Smooth muscle cell (in vitro differentiated cells): ENCODE measurements around the gene NAV1. TPM values are rescaled to one million over a fixed set of nuclear protein-coding genes. Genes with fewer than 3 reads are reported as not detected.
A peak's percentile ranks its signal among the peaks of the same experiment; 100 is the strongest.

Experiments
- DNase-seq: peaks from one replicate; lab custom pipeline; 2025; ENCODE audit not compliant: unreplicated experiment; lab: John Stamatoyannopoulos, UW
- H2AFZ ChIP-seq: fragments of 200-600 bp; sonication (generic); 2 replicates; pipeline ENCODE4 v1.6.0; 2016; ENCODE audit warnings: antibody characterized with exemption, low read depth, mild to moderate bottlenecking
- H3F3A ChIP-seq: fragments of 200-600 bp; sonication (generic); 2 replicates; pipeline ENCODE4 v1.6.0; 2017; ENCODE audit warnings: antibody characterized with exemption, low read depth
- H3K27ac ChIP-seq: fragments of 200-600 bp; sonication (generic); 2 replicates; pipeline ENCODE4 v1.5.1; 2016; ENCODE audit warnings: low read depth, mild to moderate bottlenecking
- H3K27me3 ChIP-seq: fragments of 200-600 bp; sonication (generic); 2 replicates; pipeline ENCODE4 v1.6.1; 2016; ENCODE audit warnings: low read depth, mild to moderate bottlenecking
- H3K36me3 ChIP-seq: fragments of 200-600 bp; sonication (generic); 2 replicates; pipeline ENCODE4 v1.5.1; 2016; ENCODE audit warnings: low read depth
- H3K4me1 ChIP-seq: fragments of 200-600 bp; sonication (generic); 2 replicates; pipeline ENCODE4 v1.5.1; 2016; ENCODE audit warnings: low read depth
- H3K4me2 ChIP-seq: fragments of 200-600 bp; sonication (generic); 2 replicates; pipeline ENCODE4 v1.6.0; 2016; ENCODE audit warnings: mild to moderate bottlenecking
- H3K4me3 ChIP-seq: fragments of 200-600 bp; sonication (generic); 2 replicates; pipeline ENCODE4 v1.5.1; 2016; ENCODE audit warnings: mild to moderate bottlenecking
- H3K79me2 ChIP-seq: fragments of 200-600 bp; sonication (generic); 2 replicates; pipeline ENCODE4 v1.6.0; 2016; ENCODE audit warnings: low read depth, mild to moderate bottlenecking
- H3K9ac ChIP-seq: fragments of 200-600 bp; sonication (generic); 2 replicates; pipeline ENCODE4 v1.6.0; 2016; ENCODE audit warnings: low read depth
- H3K9me3 ChIP-seq: fragments of 200-600 bp; sonication (generic); replicated peaks from 2 replicates; pipeline ENCODE4 v1.5.1; 2016; ENCODE audit warnings: low read depth
- H4K20me1 ChIP-seq: fragments of 200-600 bp; sonication (generic); 2 replicates; pipeline ENCODE4 v1.6.0; 2016; ENCODE audit warnings: low read depth
- CTCF ChIP-seq: fragments of 200-600 bp; sonication (generic); IDR thresholded peaks from 2 replicates; pipeline ENCODE4 v1.5.1; 2017; ENCODE audit warnings: borderline replicate concordance, mild to moderate bottlenecking, antibody characterized with exemption; ENCODE audit not compliant: insufficient read depth, poor library complexity, severe bottlenecking
- WGBS: methylation state at CpG from one replicate; pipeline ENCODE4 v1.1.7; 2016; ENCODE audit warnings: low lambda C conversion rate; 5-methylcytosine and 5-hydroxymethylcytosine counted together
- polyA plus RNA-seq: library from polyadenylated mRNA; unstranded; fragments of >200 nt; fragmentation: Nextera tagmentation; extraction: Ambion mirVana; gene quantifications from 2 replicates; pipeline ENCODE4 v1.2.1, GENCODE V29; 2016
- total RNA-seq: library from RNA; depleted of rRNA; stranded (reverse); fragments of >200 nt; gene quantifications from 2 replicates; pipeline ENCODE4 v1.2.3, GENCODE V29; 2014

Gene NAV1
- total and polyA plus RNA-seq, 2 experiments from 2014 or later, result 52.3 to 71.1 TPM

GRCh38 chr1:201537891-201538611, 876 bp upstream of the NAV1 start:
- DNase-seq, result no peak
- no peaks in the 10 kb centered on the region for H3K9me3 ChIP-seq
- peaks cover 31% of the 10 kb centered on the region for H3K79me2 ChIP-seq
- peak overlapping the region; percentile 68 for H3K4me3 ChIP-seq
- no peaks in the 10 kb centered on the region for H4K20me1 ChIP-seq
- peak overlapping the region; percentile 97 for H3K4me2 ChIP-seq
- H3K9ac ChIP-seq, result peak overlapping the region; percentile 84
- 17% methylated on average over 6 of the region's 6 CpGs for whole genome bisulfite sequencing
- H3K27ac ChIP-seq, result peak overlapping the region; percentile 94
- no peaks in the 10 kb centered on the region for H3K36me3 ChIP-seq
- no peak for TF ChIP-seq CTCF
- no peaks in the 10 kb centered on the region for H3K27me3 ChIP-seq
- peak overlapping the region; percentile 64 for H2AFZ ChIP-seq
- peaks cover 30% of the 10 kb centered on the region for H3K4me1 ChIP-seq
- peaks cover 61% of the 10 kb centered on the region for H3F3A ChIP-seq

DNA sequence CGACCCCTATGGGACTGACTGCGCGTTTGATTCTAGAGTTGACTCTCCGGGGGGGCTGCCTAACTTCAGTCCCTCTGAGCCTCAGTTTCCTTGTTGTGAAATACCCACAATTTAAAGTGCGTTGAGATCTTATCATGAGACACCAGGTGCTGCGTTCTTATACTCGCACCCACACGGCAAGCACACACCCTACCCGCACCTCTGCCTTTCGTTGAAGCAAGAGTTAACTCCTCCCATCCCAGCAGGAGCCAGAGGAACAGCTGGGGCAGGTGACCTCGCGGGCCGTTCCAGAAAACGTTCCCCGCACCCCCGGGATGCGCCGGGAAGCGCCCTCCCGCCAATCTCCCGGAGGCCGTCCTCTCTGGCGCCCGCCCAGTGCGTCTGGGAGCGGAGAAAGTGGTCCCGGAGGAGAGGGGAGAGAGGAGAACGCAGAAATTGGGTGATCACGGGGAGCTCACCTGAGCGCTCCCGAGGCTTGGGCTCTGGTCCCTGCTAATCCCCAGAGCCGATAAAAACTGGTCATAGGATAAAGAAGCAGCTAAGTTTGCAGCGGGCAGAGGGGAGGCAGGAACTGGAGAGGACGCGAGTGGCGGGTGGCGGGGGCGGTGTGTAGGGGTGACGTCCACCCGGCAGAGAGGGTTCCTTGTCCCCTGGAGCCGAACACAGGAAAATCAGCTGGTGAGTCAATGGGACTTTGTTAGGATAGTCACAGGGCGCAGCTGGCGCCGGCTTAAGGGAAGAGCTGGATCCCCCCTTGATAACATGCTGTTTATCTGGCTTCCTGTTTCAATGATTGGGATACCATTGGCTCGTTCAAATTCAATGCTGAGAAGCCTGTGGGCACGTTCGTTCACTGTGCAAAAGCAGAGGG, 869 bp downstream of the NAV1 start:
- H3K4me1 ChIP-seq, result peaks cover 45% of the 10 kb centered on the region
- DNase-seq, result no peak

GRCh38 chr1:201540846-201541735, 2.2 kb downstream of the NAV1 start:
- Histone ChIP-seq H3K79me2 (peaks cover 61% of the 10 kb centered on the region), H3K27ac (peak overlapping the region; percentile 94), H3K36me3 (no peaks in the 10 kb centered on the region), H4K20me1 (peaks cover 15% of the 10 kb centered on the region), H3K4me2 (peak overlapping the region; percentile 97), H3K4me1 (peaks cover 51% of the 10 kb centered on the region), H3K9ac (peak overlapping the region; percentile 84), H3K27me3 (no peaks in the 10 kb centered on the region), H3F3A (peaks cover 43% of the 10 kb centered on the region), H3K4me3 (peak overlapping the region; percentile 68), H2AFZ (no peak overlapping the region), H3K9me3 (no peaks in the 10 kb centered on the region)
- DNase-seq, result no peak
- WGBS, result 71% methylated on average over 12 of the region's 12 CpGs
- no peak for TF ChIP-seq CTCF

More for the DNA sequence above, 869 bp downstream of the NAV1 start:
- Histone ChIP-seq H3K9me3 (no peaks in the 10 kb centered on the region), H3K27me3 (no peaks in the 10 kb centered on the region), H3K4me3 (peak overlapping the region; percentile 68), H4K20me1 (peaks cover 3% of the 10 kb centered on the region), H2AFZ (peak overlapping the region; percentile 39), H3F3A (peaks cover 55% of the 10 kb centered on the region), H3K79me2 (peaks cover 48% of the 10 kb centered on the region), H3K4me2 (peak overlapping the region; percentile 97), H3K9ac (peak overlapping the region; percentile 84), H3K36me3 (no peaks in the 10 kb centered on the region), H3K27ac (peak overlapping the region; percentile 94)
- WGBS, result under 1% methylated on average over 47 of the region's 47 CpGs
- TF ChIP-seq CTCF, result no peak
